Measurements from ENCODE around the gene OGA.

OGA gene

GRCh38 chr10:101838416-101838970, 20.2 kb upstream of the OGA start:
- DNase-seq (ENCODE audit: extremely low spot score, insufficient read length, low read depth) = no peak
- no peak for FAIRE-seq

- DNase-seq (ENCODE audit: extremely low spot score, insufficient read length, low read depth) = no peak
- no peak for FAIRE-seq
Observed at GRCh38 chr10:101837748-101838147, 19.5 kb upstream of the OGA start.

- DNase-seq (ENCODE audit: extremely low spot score, insufficient read length, low read depth) = no peak
- no peak for FAIRE-seq
Observed at GRCh38 chr10:101835362-101835761, 17.1 kb upstream of the OGA start.

GRCh38 chr10:101834341-101834740, 16.1 kb upstream of the OGA start:
- no peak for DNase-seq (ENCODE audit: extremely low spot score, insufficient read length, low read depth)
- no peak for FAIRE-seq

- DNase-seq (ENCODE audit: extremely low spot score, insufficient read length, low read depth) (no peak), FAIRE-seq (no peak)
Observed at GRCh38 chr10:101833466-101833865, 15.2 kb upstream of the OGA start.

GRCh38 chr10:101832325-101832771, 14.1 kb upstream of the OGA start:
- FAIRE-seq = no peak
- no peak for DNase-seq (ENCODE audit: extremely low spot score, insufficient read length, low read depth)

GRCh38 chr10:101831169-101831811, 13.0 kb upstream of the OGA start:
- FAIRE-seq = no peak
- DNase-seq (ENCODE audit: extremely low spot score, insufficient read length, low read depth) = no peak

GRCh38 chr10:101830322-101831168, 12.3 kb upstream of the OGA start:
- FAIRE-seq (peak; percentile 96), DNase-seq (ENCODE audit: extremely low spot score, insufficient read length, low read depth) (peak; percentile 86)

- DNase-seq (ENCODE audit: extremely low spot score, insufficient read length, low read depth) (peak; percentile 72), FAIRE-seq (peak; percentile 62)
Observed at GRCh38 chr10:101829561-101830315, 11.5 kb upstream of the OGA start.

- DNase-seq (ENCODE audit: extremely low spot score, insufficient read length, low read depth) = no peak
- no peak for FAIRE-seq
Observed at GRCh38 chr10:101828766-101829551, 10.7 kb upstream of the OGA start.

- DNase-seq (ENCODE audit: extremely low spot score, insufficient read length, low read depth) = no peak
- no peak for FAIRE-seq
Observed at GRCh38 chr10:101827919-101828600, 9.8 kb upstream of the OGA start.

GRCh38 chr10:101826852-101827434, 8.7 kb upstream of the OGA start:
- no peak for FAIRE-seq

GRCh38 chr10:101824736-101825135, 6.5 kb upstream of the OGA start:
- DNase-seq (ENCODE audit: extremely low spot score, insufficient read length, low read depth) = no peak
- FAIRE-seq = no peak

More at GRCh38 chr10:101826852-101827434, 8.7 kb upstream of the OGA start:
- DNase-seq (ENCODE audit: extremely low spot score, insufficient read length, low read depth) = no peak

GRCh38 chr10:101818872-101819633, 809 bp upstream of the OGA start:
- no peak for FAIRE-seq
- no peak for DNase-seq (ENCODE audit: extremely low spot score, insufficient read length, low read depth)

GRCh38 chr10:101817337-101818118, 716 bp downstream of the OGA start:
- no peak for DNase-seq (ENCODE audit: extremely low spot score, insufficient read length, low read depth)
- peak; percentile 5 for FAIRE-seq

- DNase-seq (ENCODE audit: extremely low spot score, insufficient read length, low read depth) (no peak), FAIRE-seq (no peak)
Observed at GRCh38 chr10:101816913-101817336, 1.3 kb downstream of the OGA start.

- DNase-seq (ENCODE audit: extremely low spot score, insufficient read length, low read depth) = no peak
- FAIRE-seq = no peak
Observed at GRCh38 chr10:101816376-101816775, 1.9 kb downstream of the OGA start.

Measured in GM18507 (cell line).